Peyer's patch (tissue), 4 donors: ENCODE results near the gene EEFSEC.

ENCODE experiments used
- POLR2A ChIP-seq, 2 donors: fragments of 450-650 bp; IDR thresholded peaks; one replicate each; pipeline ENCODE4 v1.5.1; 2017; ENCODE audit warnings: antibody characterized with exemption in 2 of 2, mild to moderate bottlenecking in 2 of 2, moderate library complexity in 2 of 2
- TF ChIP-seq, protein P1 (sequence below), 6 experiments: fragments of 450-650 bp in 4 of 6; fragments of 200-600 bp in 2 of 6; sonication (generic) in 1 of 6; IDR thresholded peaks; one replicate each; pipeline ENCODE4 v1.5.1; 2017 to 2019; ENCODE audit warnings: antibody characterized with exemption in 6 of 6, mild to moderate bottlenecking in 3 of 6, moderate library complexity in 1 of 6

DNA sequence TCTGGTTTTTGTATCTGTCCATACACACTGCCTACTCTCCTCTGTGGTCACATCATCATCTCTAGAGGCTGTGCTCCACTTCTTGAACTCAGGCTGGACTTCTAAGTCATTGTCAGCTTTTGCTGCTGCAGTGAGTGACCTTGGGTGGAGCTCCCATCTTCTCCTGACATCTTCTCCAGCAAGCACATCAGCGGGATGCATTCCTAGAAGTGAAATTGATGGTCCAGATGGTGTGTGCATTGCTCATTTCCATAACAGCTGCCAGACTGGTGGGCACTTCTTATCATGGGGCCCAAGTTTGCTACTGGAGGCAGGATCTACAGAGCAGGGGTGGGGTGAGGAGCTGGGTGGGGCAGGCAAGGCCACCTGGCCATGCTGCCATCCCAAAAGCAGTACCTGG lies 203.5 kb downstream of the EEFSEC start:
- TF ChIP-seq, protein P1, sequence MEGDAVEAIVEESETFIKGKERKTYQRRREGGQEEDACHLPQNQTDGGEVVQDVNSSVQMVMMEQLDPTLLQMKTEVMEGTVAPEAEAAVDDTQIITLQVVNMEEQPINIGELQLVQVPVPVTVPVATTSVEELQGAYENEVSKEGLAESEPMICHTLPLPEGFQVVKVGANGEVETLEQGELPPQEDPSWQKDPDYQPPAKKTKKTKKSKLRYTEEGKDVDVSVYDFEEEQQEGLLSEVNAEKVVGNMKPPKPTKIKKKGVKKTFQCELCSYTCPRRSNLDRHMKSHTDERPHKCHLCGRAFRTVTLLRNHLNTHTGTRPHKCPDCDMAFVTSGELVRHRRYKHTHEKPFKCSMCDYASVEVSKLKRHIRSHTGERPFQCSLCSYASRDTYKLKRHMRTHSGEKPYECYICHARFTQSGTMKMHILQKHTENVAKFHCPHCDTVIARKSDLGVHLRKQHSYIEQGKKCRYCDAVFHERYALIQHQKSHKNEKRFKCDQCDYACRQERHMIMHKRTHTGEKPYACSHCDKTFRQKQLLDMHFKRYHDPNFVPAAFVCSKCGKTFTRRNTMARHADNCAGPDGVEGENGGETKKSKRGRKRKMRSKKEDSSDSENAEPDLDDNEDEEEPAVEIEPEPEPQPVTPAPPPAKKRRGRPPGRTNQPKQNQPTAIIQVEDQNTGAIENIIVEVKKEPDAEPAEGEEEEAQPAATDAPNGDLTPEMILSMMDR (IDR thresholded peaks at IDR 0.05): no peak
- TF ChIP-seq POLR2A (IDR thresholded peaks at IDR 0.05): no peak
